IPS DF 19.7 (cell line): ENCODE results near the gene ARID1B.
"Not testable (repeated sequence)": the region's sequence is repeated elsewhere in the genome, so short reads cannot be mapped to it uniquely, and the experiment has no call there.

Experiments used
- DNase-seq: peaks from one replicate; pipeline ENCODE4 v3.0.0-alpha.2; 2013; ENCODE audit warnings: low read depth, low spot score

ARID1B gene

DNA sequence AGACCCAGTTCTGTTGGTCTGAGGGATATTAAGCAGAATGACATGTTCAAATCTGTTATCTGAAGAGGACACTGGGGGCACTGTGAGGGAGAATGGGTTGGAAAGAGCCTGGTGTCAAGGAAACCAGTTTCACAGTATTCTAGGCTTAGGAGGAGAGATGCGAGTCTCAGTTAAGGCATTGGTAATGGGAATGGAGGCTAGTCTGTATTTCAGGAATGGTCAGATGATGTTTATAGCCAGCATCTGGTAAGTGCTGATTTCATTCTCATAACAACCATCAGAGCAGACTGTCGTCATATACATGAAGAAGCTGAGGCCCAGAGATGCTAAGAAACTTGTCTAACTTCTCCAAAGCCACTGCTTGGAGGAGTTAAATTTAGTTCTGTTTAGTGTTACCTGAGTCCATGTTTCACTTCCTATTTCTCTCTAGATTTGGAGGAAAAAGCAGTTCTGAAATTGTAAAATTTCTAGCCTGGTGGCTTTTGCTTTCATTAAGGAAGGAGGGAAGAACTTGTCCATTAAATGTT is 242.0 kb downstream of the ARID1B start:
- DNase-seq: no peak

DNA sequence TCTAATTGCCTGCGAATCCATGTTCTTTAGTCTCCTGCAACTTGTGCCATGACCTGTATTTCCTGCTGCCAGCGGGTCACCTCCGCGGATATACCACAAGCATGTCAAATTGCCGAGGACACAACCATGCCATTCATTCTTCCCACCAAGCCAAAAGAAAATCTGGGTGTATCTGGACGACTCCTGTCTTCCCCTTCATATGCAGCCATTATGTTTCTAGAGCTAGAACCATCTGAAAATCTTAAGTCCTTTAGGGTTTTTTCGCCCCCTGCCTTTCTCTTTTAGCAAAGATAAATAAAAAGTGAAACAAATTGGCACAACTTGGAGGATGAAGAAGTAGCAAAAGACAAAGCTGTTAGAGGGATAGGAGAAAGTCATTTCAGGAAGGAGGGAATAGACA is 242.6 kb downstream of the ARID1B start:
- no peak for DNase-seq

DNA sequence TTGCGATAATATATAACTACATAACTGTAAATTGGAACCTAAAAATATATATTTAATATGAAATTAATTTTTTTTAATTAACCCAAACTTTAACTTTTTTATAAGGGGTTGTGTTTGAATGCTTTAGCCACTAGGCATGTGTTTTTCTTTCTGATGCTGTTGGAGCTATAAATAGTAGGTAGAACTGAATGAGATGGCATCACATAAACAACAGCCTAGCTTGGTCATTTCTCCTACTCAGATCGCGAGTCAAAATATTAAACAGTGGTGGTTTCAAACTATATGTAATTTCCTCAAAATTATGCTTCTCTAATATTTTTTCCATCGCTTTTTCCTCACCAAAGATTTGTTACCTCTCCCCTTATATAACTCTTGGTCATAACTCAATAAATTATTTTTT is 243.2 kb downstream of the ARID1B start:
- no peak for DNase-seq

DNA sequence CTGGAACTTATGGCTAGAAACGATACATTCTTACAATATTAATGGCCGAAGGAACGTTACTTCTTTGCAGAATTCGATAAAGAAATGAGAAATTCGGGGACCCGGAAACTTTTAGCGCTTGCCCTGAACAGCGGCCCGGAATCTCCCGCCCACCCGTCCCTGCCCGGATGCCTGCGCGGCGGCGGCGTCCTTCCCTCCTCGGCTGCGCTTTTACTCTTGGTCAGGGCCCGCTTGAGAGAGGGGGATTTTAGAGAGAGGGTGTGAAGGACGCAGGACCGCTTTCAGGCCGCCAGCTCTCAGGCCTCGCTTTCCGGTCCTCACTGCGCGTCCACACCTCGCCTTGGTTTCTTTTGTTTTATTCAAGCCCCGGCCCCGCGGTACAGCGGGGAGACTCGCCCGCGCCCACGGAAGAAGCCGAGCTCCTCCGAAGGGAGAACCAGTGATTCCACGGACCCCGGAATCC is 243.7 kb downstream of the ARID1B start:
- DNase-seq: no peak

DNA sequence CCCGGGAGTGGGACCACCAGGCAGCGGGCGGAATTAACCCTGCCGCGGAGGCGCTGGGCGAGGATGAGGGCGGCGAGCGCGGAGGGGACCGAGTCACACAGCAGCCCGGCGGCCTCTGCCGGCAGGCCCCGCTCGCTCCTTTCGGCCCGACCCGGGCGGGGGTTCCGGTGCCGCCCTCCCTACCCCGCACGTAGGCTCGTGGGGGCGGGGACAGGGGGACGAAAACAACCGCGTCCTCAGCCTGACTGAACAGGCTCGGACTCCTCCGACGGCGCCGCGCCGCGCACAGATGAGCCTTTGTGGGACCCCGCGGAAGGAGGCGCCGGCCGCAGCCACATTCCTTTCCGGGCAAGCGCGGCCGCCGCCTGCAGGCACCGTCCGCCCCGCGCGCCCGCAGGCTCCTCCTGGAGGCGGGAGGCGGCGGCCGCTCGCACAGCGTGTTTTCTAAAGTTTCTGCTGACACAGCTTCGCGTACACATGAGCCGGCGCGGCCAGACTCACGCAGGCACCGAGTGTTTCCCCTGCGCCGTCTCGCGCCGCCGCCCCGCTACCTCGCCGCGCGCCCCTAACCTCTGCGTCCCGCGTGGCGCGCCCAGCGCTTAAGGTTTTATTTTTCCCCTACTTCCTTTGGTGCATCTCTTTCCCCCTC is 244.3 kb downstream of the ARID1B start:
- no peak for DNase-seq

DNA sequence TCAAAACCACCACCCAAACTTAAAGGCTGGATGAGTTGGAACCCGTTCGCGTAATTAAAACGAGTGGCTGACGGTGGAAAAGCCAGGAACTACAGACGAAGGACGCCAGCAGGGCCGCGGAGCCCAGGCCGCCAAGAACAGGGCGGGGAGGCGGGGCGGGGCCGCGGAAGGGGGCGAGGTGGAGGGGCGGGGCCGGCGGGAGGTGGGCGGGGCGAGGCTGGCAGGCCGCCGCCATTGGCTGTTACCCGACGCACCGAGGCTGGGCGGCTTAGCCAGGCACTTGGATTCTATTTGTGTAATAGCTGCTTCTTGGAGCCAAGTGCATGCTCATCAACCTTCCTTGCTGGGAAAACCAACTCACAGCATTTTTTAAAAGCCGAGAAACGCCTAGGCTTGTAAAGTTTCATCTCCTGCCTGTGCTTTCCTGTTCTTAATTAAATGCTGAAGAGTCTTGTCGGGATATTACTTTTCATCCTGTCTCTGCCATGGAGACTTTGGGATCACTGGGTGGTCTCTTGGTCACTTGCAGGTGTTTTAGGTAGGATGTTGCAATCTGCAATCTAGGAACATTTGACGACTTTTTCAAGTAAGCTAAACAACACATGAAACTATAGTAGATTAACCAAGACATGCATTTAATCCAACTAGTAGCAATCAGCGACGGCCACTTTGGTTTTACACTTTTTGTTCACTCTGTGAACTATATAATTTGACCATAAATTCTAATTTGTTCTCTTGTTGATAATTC is 245.0 kb downstream of the ARID1B start:
- no peak for DNase-seq

DNA sequence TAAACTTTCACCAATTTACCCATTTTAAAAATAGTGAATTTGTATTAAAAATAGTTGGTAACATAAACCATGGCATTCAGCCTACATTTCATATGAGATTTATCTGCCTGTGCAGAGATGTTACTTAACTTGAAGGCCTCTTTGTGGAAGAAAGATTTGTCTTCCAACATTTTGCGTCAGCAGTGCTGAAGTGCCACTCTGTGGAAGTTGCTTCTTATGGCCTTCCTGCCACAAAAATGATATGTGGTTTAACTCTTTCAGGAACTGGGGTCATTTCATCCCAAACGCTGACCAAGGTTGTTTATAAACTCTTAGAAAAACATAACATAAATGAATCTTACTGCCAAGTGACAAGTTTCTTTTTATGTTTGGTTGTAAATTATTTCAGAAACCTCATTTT is 246.8 kb downstream of the ARID1B start:
- no peak for DNase-seq

DNA sequence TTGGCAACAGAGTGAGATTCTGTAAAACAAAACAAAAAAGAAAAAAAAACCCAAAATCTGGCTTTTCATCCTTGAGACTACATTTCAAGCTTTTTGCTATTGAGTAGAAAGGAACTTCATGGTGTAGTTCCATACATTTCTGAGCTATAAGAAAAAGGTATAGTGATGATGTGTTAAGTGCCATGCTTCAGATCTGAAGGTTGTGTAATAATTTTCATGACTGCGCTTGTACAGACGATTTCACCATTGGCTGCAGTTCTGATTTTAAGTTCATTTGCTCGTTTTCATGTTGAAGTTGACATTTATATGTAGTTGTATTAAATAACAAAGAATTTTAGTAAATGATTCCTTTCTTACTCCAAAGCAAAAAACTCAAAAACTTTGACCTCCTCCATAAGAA is 247.6 kb downstream of the ARID1B start:
- no peak for DNase-seq

DNA sequence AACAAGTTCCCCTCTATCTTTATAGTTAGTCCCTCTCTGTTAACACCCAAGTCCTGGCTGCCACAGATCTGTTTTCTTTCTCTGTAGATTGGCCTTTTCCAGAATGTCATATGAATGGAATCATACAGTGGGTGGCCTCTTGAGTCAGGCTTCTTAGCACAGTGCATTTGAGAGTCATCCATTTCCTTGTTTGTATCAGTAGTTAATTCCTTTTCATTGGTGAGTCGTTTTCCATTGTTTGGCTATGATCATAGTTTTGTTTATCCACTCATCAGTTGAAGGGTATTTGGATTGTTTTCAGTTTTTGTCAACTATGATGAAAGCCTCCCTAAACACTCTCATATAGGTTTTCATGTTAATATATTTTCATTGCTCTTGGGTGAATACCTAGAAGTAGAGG is 248.3 kb downstream of the ARID1B start:
- DNase-seq: no peak

DNA sequence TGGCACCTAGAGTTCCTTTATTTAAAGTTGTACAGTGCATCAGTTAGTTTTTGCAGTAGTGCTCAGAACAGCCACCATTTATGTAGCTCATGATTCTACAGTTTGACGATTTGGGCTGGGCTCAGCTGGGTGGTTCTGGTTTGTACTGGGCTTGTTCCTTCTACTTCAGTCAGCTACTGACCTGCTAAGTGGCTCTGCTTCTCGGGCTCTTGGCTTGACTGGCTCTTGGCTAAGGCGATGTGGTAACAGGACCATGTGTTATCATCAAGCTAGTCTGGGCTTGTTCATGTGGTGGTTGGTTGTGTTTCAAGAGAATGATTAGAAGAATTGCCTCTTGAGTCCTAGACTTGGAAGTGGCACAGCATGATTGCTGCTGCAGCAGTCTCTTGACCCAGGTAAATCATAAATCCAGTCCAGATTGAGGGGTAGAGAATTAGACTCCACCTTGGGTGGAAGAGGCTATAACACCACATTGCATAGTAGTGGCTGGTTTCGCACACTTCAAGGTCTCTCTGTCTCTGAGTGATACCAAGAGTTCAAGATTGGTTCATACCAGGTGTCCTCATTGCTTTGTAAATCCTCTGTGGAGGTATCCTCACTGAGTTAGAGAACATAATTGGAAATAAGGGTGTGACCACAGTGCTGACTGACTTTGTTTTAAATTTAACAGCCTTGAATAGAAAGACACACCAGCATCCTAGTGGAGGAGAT is 253.0 kb downstream of the ARID1B start:
- DNase-seq: no peak

DNA sequence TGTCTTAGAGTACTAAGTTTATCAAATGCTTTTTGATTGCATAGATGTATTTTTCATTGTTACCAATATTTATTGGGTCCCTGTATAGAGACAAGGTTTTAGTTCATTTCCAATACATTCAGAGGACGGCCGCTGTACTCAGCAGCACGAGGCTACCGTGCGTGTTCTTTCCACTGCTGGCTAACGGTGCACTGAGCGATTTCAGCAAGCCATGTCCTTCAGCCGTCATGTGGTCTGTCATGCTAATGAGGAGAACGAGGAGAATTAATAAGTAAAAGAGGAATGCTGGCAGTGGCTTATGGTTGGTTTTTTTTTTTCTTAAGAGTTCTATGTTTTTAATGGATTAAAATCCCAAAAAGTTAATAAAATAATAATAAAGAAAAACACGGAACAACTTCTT is 253.6 kb downstream of the ARID1B start:
- no peak for DNase-seq

DNA sequence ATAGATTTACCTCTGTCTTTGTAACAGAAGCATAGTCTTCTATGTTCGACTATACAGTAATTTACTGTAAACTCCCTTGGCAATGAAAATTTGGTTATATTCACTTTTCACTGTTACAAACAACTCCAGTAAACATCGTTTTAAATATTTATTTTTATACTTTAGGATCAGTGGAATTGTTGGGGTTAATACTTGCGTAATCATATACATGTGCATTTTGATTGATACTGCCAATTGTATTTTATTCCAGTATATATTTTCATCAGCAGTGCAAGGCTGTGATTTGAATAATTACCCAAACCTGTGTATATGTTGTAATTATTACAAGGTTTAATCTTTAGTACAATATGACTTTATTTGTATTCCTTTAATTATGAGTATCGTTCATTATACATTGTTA is 255.7 kb downstream of the ARID1B start:
- DNase-seq: no peak

DNA sequence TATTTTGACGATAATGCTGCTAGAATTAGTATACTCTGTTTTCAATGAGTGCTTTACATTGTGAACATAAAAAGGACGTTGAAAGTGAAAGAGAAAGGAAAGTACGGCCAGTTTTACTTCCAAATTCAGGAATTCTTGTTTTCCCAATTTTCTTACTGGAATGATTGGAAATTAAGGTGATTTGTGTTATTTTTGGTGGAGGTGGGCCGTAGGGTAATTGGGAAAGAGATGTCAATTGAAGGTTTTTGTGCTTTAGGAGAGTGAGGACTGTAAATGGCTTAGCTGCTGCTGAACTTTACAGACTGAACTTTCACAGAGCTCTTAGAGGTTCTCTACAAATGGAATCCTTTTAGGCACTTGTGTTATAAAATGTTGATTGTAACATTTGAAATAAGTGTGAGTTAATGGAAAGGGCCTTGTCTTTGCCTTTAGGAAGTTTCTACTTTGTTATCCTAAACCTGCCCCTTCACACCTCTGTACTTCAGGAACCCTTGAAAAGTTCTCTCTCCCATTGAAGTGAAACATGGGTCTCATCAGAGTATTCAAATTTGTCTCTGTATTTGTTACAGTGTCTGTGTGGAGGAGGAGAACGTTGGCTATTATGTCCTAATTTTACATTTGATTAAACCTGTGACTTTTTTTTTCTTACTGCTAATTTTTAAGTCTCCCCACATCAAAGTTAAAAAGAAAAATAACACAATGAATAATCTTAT is 256.4 kb downstream of the ARID1B start:
- no peak for DNase-seq

DNA sequence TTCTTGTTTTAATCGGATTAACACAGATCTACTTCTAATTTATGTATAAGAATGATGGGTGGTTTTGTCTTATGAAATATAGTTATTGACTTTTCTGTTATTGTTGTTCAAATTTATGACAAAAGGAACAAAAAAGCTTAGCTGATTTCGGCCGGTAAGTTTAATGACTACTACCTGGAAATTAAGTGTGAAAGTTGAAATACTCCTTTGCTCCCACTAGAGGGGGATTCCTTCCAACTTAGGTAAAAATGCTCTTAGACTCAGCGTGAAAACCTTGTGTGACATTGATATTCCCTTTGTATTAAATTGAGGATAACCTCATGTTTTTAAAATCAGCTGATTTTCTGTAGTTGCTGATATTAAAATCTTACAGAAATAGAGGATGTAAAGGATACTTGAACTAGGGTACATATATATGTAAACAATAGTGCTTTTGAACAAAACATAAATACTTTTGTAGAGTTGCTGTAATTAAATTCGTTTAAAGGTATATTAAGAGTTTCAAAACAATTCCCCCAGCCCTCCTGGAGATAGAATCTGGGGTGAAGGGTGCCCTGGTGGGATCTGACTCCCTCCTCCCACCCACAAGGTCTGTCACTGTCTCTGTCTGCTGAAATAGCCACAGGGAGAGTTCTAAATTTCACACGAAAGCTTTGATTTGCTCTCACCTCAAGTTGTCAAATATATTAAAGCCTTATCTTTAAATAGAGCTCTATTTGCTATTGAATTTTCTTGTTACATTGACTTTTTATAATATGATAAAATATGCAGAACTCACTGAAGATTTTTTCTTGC is 257.5 kb downstream of the ARID1B start:
- DNase-seq: no peak

DNA sequence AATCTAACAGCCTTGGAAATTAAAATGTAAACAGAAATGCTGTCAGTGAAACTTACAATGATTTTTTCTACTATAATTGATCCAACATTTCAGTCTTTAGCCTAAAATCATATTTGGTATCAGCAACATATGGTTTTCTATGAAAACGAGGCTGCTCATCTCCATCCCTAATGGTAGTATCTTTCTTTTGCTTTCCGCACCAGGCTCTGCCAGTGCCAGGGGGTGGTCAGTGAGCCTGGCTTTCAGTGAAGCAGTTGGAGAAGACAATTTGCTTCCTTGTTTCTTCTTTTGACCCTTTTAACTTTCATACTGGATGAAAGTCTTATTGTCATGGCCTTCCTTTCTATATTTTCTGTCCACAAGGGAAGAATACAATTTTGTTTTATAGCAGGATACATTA is 258.4 kb downstream of the ARID1B start:
- no peak for DNase-seq

DNA sequence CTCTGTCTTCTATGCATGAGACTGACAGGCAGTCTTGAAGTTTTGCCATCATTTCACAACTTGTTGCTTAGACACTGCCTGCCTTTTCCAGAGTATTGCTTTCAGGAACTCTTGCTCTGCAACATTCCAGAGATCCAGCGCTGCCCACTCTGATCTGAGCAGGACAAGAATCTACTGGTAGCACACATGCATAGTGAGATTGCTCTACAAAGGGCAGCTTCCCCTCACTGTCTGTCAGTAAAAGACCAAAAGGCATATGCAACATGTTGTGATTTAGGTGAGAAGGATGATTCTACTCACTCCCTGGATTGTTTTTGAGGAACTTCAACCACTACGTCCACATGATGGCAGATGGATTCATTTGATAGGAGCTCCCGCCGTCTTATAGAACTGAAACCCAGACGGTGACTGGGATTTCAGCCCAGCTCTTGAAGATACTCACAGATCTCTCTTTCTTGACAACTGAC is 259.1 kb downstream of the ARID1B start:
- DNase-seq: no peak

DNA sequence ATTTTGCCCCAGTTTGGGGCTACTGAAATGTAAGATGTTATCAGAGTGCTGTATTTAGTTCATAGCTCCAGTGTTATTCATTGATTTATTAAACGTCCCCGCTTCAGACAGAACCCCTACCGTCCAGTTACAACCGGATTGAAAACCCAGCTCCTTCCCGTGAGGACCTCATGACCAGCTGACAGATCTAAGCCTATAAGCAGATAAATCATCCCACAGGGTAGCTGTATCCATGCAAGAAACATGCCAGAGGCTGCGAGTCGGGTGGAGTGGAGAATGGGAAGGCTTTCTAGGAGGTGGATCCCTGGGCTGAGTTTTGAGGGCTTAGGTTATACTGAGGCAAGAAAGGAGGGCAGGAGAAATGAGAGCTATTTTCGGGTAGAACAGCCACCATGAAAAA is 260.0 kb downstream of the ARID1B start:
- DNase-seq: no peak

DNA sequence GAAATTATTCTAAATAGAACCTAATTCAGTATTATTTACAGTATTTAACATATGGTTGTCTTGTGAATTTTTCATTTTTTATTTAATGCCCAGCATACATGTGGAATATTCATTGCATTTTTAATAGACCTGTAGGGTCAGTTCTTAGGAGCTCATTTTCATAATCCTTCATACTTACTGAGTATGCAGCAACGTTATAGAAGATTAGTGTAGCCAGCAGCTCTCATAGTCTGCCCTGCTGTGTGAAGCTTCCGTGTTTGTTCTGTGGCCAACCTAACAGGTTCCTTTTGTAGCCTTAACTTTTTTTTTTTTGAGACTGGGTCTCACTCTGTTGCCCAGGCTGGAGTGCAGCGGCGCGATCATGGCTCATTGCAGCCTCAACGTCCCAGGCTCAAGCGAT is 261.4 kb downstream of the ARID1B start:
- DNase-seq: no peak

DNA sequence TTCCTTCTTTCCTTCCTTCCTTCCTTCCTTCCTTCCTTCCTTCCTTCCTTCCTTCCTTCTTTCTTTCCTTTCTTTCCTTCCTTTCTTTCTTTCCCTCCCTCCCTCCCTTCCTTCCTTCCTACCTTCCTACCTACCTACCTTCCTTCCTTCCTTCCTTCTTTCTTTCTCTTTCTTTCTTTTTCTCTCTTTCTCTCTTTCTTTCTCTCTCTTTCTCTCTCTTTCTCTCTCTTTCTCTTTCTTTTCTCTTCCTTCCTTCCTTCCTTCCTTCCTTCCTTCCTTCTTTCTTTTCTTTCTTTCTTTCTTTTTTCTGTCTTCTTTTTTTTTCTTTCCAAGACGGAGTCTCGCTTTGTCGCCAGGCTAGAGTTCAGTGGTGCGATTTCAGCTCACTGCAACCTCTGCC is 262.5 kb downstream of the ARID1B start:
- not testable (repeated sequence) for DNase-seq

DNA sequence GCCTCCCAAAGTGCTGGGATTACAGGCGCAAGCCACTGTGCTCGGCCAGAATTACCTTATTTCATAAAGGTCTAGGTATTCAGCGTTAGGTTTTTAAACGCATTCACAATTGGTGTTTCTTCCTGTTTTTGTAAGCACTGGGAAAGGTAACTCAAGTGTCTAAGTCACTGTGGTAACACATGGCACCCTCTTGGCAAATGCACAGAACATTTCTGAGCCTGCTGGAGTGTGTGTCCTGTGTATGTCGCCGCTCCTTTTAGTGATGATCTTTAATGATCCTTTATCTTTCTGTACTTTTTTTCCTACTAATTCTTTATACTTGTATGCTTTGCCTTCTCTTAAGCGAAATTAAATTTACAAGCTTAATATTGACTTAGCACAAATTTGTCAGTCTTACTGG is 263.0 kb downstream of the ARID1B start:
- DNase-seq: no peak

DNA sequence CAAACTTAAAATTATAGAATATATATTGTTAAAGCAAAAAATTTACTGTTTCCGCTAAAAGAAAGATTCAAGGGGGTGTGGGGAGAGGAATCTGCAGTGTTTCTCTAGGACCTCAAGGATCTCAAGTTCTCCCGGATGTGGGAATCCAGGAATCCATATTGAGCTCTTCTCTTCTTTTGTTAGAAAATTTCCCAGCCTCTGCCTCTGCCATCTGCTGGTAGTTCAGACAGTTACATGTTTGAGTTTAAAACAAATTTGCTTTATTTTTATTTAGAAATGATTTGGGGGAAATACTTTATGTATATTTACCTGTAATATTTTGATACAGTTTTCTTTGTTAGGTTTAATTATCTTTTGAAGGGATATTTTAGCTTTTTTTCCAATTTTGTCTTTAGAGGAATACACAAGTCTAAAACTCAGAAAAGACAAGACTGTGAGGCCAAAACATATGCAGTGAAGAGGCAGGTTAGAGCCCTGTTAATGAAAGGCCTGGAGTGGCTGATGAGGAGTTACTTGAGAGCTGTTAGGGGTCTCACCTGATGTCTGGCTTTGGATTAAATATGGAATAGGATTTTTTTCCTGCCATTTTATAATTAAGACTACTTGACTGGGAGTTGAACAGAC is 268.8 kb downstream of the ARID1B start:
- DNase-seq: no peak
